ENCODE results near the gene RNASEH2A. TPM values are rescaled to one million over a fixed set of nuclear protein-coding genes. Genes with fewer than 3 reads are reported as not detected.
A peak's percentile ranks its signal among the peaks of the same experiment; 100 is the strongest.

The RNASEH2A gene
- total and polyA plus RNA-seq, 2 of the 13 experiments (the other 11 are each of a cell fraction or from before 2014, with no cell fraction given): 25.1 to 35.8 TPM

- TF ChIP-seq ZNF512B (CRISPR knock-in tag; IDR thresholded peaks at IDR 0.05; ENCODE audit: borderline replicate concordance) (no peak), ZMYM2 (CRISPR knock-in tag; IDR thresholded peaks at IDR 0.05) (no peak; the same call in 1 of the 2 replicates), DZIP1 (CRISPR knock-in tag; IDR thresholded peaks at IDR 0.05) (no peak), ZNF124 (CRISPR knock-in tag; IDR thresholded peaks at IDR 0.05) (peak; percentile 66), ZGPAT (CRISPR knock-in tag; IDR thresholded peaks at IDR 0.05) (peak; percentile 96), RXRB (CRISPR knock-in tag; IDR thresholded peaks at IDR 0.05; ENCODE audit: borderline replicate concordance) (peak; percentile 76; the same call in 1 of the 2 replicates), ESRRA (CRISPR knock-in tag; IDR thresholded peaks at IDR 0.05; ENCODE audit: low read depth) (no peak; the same call in 1 of the 2 replicates), ZNF549 (CRISPR knock-in tag; IDR thresholded peaks at IDR 0.05) (no peak), ZNF709 (CRISPR knock-in tag; IDR thresholded peaks at IDR 0.05) (peak; percentile 40; the same call in 1 of the 2 replicates), ZNF225 (CRISPR knock-in tag; IDR thresholded peaks at IDR 0.05) (peak; percentile 47; the same call in 1 of the 2 replicates), ZNF44 (CRISPR knock-in tag; IDR thresholded peaks at IDR 0.05) (no peak), ZNF343 (CRISPR knock-in tag; IDR thresholded peaks at IDR 0.05) (no peak), ZNF556 (CRISPR knock-in tag; IDR thresholded peaks at IDR 0.05; ENCODE audit: borderline replicate concordance) (peak; percentile 10; the same call in 1 of the 2 replicates), ZBTB38 (CRISPR knock-in tag; IDR thresholded peaks at IDR 0.05) (peak; percentile 76), ZNF790 (CRISPR knock-in tag; IDR thresholded peaks at IDR 0.05; ENCODE audit: borderline replicate concordance) (no peak), MYC (CRISPR knock-in tag; IDR thresholded peaks at IDR 0.05; ENCODE audit: borderline replicate concordance) (peak; percentile 86; the same call in 1 of the 2 replicates), ZNF484 (CRISPR knock-in tag; IDR thresholded peaks at IDR 0.05; ENCODE audit: borderline replicate concordance, low read depth) (no peak), SRSF9 (IDR thresholded peaks at IDR 0.05; ENCODE audit: borderline replicate concordance, insufficient read depth, low read depth, low read length, poor library complexity, severe bottlenecking) (no peak), ZNF816 (CRISPR knock-in tag; IDR thresholded peaks at IDR 0.05; ENCODE audit: borderline replicate concordance) (no peak; the same call in 1 of the 2 replicates), ZNF501 (CRISPR knock-in tag; IDR thresholded peaks at IDR 0.05) (peak; percentile 87), ZNF383 (CRISPR knock-in tag; IDR thresholded peaks at IDR 0.05; ENCODE audit: borderline replicate concordance) (no peak), NFRKB (IDR thresholded peaks at IDR 0.05) (no peak), HNRNPL (IDR thresholded peaks at IDR 0.05; ENCODE audit: low read depth, low read length) (0 out of 2 replicates have a peak, but pooled peaks have one; percentile 36), CENPX (CRISPR knock-in tag; IDR thresholded peaks at IDR 0.05) (no peak)
These were observed 14.9 kb upstream of the RNASEH2A start, which contains the start of gene JUNB (continued) for GRCh38 chr19:12791345-12792050.
